NCI-H2081 (cell line): ENCODE results near the gene TMEM135.
A peak's percentile ranks its signal among the peaks of the same experiment; 100 is the strongest.
"Not testable (repeated sequence)": the region's sequence is repeated elsewhere in the genome, so short reads cannot be mapped to it uniquely, and the experiment has no call there.

ENCODE experiments used
- DNase-seq, 2 experiments: peaks; one replicate each; lab custom pipeline; 2025; lab: John Stamatoyannopoulos, UW

Gene TMEM135

GRCh38 chr11:87076874-87077429 lies 39.2 kb downstream of the TMEM135 start:
- no peak for DNase-seq

DNA sequence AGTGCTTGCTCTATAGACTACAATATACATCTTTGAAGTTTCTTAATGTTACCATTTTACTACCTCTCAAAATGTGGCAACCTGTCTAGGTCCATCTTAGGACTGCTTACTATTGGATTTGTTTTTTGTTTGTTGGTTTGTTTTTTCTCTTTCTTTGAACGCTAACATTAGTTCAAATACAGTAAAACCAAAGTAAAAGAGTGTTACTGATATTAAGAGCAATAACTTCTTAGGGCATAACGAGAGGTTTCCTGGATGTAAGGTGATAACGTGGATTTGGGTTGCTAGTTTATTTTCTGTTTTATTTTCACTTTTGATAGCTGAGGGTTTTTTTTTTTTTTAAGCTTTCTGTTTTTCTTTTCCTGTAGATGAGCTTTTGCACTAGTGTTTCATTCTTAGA lies 43.6 kb downstream of the TMEM135 start:
- DNase-seq = no peak

- DNase-seq = no peak
These were observed 44.9 kb downstream of the TMEM135 start for GRCh38 chr11:87082590-87082989.

- no peak for DNase-seq
These were observed 45.3 kb downstream of the TMEM135 start for GRCh38 chr11:87083029-87083428.

- no peak for DNase-seq
These were observed 54.4 kb downstream of the TMEM135 start for GRCh38 chr11:87092159-87092558.

GRCh38 chr11:87092567-87092966 lies 54.8 kb downstream of the TMEM135 start:
- no peak for DNase-seq

- DNase-seq = peak; percentile 13 to 36
These were observed 59.8 kb downstream of the TMEM135 start for GRCh38 chr11:87097582-87097981.

DNA sequence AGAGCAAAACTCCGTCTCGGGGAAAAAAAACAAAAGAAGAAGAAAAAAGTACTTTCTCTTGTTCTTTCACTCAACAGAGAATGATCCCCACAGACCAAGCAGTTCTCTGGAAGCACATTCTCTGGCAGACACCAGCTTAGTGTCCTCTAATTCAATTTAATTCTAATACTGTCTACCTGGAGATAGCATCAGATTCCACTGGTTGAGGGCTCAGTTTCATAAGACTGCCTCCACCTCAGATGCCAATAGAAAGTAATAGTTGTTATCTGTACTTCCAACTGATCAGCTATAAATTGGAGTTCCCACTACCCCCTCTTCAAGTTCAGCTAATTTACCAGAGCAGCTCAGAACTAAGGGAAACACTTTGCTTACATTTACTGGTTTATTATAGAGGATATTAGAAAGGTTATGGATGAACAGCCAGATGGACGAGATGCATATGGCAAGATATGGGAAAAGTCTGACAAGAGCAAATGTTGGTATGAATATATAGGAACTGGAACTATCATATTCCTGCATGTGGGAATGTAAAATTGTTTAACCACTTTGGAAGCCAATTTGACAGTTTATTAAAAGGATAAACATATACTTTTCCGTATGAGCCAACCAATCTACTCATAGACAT lies 64.3 kb downstream of the TMEM135 start:
- no peak for DNase-seq

DNA sequence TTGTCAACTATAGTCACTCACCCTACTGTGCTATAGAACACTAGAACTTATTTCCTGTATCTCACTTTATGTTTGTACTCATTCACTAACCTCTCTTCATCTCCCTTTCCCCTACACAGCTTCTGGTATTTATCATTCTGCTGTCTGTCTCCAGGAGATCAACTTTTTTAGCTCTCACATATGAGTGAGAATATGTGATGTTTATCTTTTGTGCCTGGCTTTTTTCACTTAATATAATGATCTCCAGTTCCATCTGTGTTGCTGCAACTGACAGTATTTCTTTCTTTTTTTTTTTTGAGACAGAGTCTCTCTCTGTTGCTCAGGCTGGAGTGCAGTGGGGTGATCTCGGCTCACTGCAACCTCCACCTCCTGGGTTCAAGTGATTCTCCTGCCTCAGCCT lies 68.1 kb downstream of the TMEM135 start:
- DNase-seq = not testable (repeated sequence)

DNA sequence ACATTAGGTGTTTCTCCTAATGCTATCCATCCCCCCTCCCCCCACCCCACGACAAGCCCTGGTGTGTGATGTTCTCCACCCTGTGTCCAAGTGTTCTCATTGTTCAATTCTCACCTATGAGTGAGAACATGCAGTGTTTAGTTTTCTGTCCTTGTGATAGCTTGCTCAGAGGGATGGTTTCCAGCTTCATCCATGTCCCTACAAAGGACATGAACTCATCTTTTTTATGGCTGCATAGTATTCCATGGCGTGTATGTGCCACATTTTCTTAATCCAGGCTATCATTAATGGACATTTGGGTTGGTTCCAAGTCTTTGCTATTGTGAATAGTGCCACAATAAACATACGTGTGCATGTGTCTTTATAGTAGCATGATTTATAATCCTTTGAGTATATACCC lies 69.6 kb downstream of the TMEM135 start:
- not testable (repeated sequence) for DNase-seq

DNA sequence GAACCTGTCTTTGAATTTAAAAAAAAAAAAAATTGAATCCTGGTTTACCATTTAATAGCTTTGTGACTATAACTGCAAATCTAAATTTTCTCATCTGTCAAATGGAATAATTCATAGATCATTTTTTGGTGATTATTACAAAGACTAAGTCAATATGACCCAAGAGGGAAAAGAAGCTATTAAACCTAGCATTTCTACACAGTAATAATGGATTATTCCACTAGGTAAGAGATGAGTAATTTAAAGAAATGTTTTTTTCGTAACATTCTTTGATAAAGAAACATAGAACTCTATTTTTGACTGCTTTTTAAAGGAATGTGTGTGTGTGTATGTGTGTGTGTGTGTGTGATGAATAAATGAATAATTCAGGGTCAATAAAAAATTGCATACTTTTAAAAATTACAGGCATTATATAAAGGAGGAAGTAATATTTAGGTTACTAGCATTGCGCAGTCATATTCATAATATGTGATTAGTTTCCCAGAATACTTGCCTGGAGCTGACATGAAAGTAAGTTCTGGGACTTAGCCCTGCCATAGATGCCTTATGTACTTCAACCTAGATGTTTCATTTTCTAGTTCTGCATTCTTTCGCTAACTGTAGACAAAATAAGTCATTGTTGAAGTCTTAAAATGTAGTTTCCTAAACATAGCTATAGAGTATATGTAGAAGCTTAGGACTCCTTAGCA lies 72.9 kb downstream of the TMEM135 start:
- DNase-seq = no peak

- no peak for DNase-seq
These were observed 76.4 kb downstream of the TMEM135 start for GRCh38 chr11:87114093-87114492.

GRCh38 chr11:87116185-87116584 lies 78.5 kb downstream of the TMEM135 start:
- DNase-seq = no peak

- DNase-seq = no peak
These were observed 83.2 kb downstream of the TMEM135 start for GRCh38 chr11:87120937-87121336.

GRCh38 chr11:87122852-87123251 lies 85.1 kb downstream of the TMEM135 start:
- no peak for DNase-seq

- no peak for DNase-seq
These were observed 87.5 kb downstream of the TMEM135 start for GRCh38 chr11:87125257-87125656.

- peak in 1 of 2 experiments; percentile 39 for DNase-seq
These were observed 89.4 kb downstream of the TMEM135 start for GRCh38 chr11:87127101-87127500.

DNA sequence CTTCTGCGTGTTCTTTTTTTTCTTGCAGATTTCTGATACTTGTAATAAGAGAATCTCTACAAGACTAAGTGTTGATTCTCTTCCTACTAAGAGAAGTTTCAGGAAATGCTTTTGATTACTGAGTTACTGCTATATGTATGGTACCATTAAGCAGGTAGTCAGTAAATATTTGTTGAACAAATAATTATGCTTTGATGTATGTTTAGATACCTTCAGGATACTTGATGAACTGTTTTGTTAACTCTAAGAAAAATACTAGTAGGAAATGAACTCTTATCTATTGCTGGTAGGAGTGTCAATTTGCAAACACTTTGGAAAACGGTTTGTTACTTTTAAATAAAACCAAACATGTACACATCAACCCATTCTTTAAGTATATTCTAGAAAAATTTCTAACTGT lies 90.6 kb downstream of the TMEM135 start:
- no peak for DNase-seq

DNA sequence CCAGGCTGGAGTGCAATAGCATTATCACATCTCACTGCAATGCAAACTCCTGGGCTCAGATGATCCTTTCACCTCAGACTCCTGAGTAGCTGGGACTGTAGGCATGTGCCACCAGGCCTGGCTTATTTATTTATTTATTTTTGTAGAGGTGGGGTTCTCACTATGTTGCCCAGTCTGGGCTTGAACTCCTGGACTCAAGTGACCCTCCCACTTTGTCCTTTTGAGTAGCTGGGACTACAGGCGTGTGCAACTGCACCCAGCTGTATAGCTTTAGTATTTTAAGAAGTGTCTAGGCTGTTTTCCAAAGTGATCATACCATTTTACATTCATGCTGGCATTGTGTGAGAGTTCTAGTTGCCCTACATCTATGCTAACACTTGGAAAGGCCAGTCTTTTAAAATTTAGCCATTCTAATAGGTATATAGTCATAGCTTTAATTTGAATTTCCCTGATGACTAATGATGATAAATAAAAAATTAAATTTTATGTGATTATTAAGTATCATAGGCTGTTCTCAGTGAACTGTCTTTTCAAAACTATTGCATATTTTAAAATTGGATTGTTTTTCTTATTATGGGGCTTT lies 96.9 kb downstream of the TMEM135 start:
- DNase-seq = no peak

DNA sequence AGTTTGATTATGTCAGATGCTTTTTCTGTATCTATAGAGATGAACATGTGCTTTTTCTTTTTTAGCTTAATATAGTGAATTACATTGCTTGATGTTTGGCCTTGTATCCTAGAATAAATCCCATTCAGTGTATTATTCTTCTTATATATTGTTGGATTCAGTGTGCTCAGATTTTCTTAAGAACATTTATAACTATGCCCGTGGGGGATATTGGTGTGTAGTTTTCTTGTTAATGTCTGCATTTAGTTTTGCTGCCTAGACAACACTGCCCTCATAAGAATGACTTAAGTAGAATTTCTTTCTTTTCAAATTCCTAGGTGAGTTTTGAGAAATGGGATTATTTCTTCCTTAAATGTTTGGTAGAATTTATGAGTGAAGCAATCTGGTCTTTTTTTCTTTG lies 98.5 kb downstream of the TMEM135 start:
- no peak for DNase-seq

DNA sequence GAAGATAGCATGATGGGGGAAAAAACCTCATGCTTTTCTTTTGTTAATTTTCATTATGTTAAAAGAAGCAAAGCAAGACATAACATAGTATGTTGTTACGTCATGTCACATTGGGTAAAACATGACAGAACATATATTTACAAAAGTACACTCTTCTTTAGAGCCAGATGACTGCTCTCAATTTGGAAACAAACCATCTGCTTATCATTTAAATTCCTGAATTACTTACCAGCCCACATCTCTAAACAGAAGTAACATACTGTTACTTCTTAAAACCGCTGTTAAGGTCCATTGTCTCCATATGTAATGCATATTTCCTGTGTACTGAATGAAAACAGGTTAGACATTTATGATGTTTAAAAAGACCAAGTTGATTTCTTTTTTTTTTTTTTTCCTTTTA lies 100.0 kb downstream of the TMEM135 start:
- no peak for DNase-seq

GRCh38 chr11:87139475-87139874 lies 101.7 kb downstream of the TMEM135 start:
- no peak for DNase-seq

GRCh38 chr11:87141322-87141721 lies 103.6 kb downstream of the TMEM135 start:
- DNase-seq = no peak
